ENCODE results near the gene TLL1.

TLL1 gene

GRCh38 chr4:165928601-165929000 lies 55.6 kb downstream of the TLL1 start:
- ChIA-PET CTCF (interaction anchor here (1.0 kb wide), 1 partner anchor 13 kb away, joined by 3 read pairs; no protein-coding TSS in a partner anchor), POLR2A (no interaction called here)
- TF ChIP-seq HDGF (IDR thresholded peaks at IDR 0.05; ENCODE audit: borderline replicate concordance) = no peak
- DNase-seq (ENCODE audit: extremely low spot score) = no peak

GRCh38 chr4:165929662-165930061 lies 56.6 kb downstream of the TLL1 start:
- TF ChIP-seq TARDBP (IDR thresholded peaks at IDR 0.05) (no peak), FOXM1 (IDR thresholded peaks at IDR 0.05; ENCODE audit: borderline replicate concordance) (no peak), ZNF384 (IDR thresholded peaks at IDR 0.05) (no peak), FOXA1 (IDR thresholded peaks at IDR 0.05) (no peak), BHLHE40 (IDR thresholded peaks at IDR 0.05; ENCODE audit: borderline replicate concordance) (no peak), FOXK2 (IDR thresholded peaks at IDR 0.05) (no peak), HDGF (IDR thresholded peaks at IDR 0.05; ENCODE audit: borderline replicate concordance) (no peak), SP1 (IDR thresholded peaks at IDR 0.05) (no peak), NFRKB (IDR thresholded peaks at IDR 0.05) (no peak), ELF4 (IDR thresholded peaks at IDR 0.05) (no peak), LEF1 (IDR thresholded peaks at IDR 0.05; ENCODE audit: borderline replicate concordance) (no peak), ARNT (IDR thresholded peaks at IDR 0.05) (no peak), L3MBTL2 (conservative IDR thresholded peaks at IDR 0.05) (no peak), SUZ12 (IDR thresholded peaks at IDR 0.05) (no peak), PKNOX1 (IDR thresholded peaks at IDR 0.05) (no peak), CTBP1 (IDR thresholded peaks at IDR 0.05; ENCODE audit: borderline replicate concordance) (no peak)
- no peak for DNase-seq (ENCODE audit: extremely low spot score)
- ChIA-PET CTCF (interaction anchor here (0.6 to 0.7 kb wide), 2 partner anchors 126 to 1420 kb away, joined by 3 read pairs; no protein-coding TSS in a partner anchor), POLR2A (no interaction called here)

GRCh38 chr4:165931741-165932140 lies 58.7 kb downstream of the TLL1 start:
- no peak for TF ChIP-seq CTBP1 (IDR thresholded peaks at IDR 0.05; ENCODE audit: borderline replicate concordance)
- CTCF ChIA-PET = no interaction called here
- POLR2A ChIA-PET = no interaction called here
- no peak for DNase-seq (ENCODE audit: extremely low spot score)

- no peak for DNase-seq (ENCODE audit: extremely low spot score)
- ChIA-PET CTCF (no interaction called here), POLR2A (no interaction called here)
- no peak for TF ChIP-seq ELF4 (IDR thresholded peaks at IDR 0.05)
- no peak for TF ChIP-seq FOXA1 (IDR thresholded peaks at IDR 0.05)
- TF ChIP-seq NFRKB (IDR thresholded peaks at IDR 0.05) = no peak
- no peak for TF ChIP-seq CTBP1 (IDR thresholded peaks at IDR 0.05; ENCODE audit: borderline replicate concordance)
- no peak for TF ChIP-seq TARDBP (IDR thresholded peaks at IDR 0.05)
- no peak for TF ChIP-seq HDGF (IDR thresholded peaks at IDR 0.05; ENCODE audit: borderline replicate concordance)
- no peak for TF ChIP-seq BHLHE40 (IDR thresholded peaks at IDR 0.05; ENCODE audit: borderline replicate concordance)
- no peak for TF ChIP-seq ZNF384 (IDR thresholded peaks at IDR 0.05)
- no peak for TF ChIP-seq FOXM1 (IDR thresholded peaks at IDR 0.05; ENCODE audit: borderline replicate concordance)
- no peak for TF ChIP-seq SUZ12 (IDR thresholded peaks at IDR 0.05)
- no peak for TF ChIP-seq LEF1 (IDR thresholded peaks at IDR 0.05; ENCODE audit: borderline replicate concordance)
- no peak for TF ChIP-seq FOXK2 (IDR thresholded peaks at IDR 0.05)
- no peak for TF ChIP-seq PKNOX1 (IDR thresholded peaks at IDR 0.05)
- no peak for TF ChIP-seq SP1 (IDR thresholded peaks at IDR 0.05)
- no peak for TF ChIP-seq ARNT (IDR thresholded peaks at IDR 0.05)
- TF ChIP-seq L3MBTL2 (conservative IDR thresholded peaks at IDR 0.05) = no peak
Measured at GRCh38 chr4:165944900-165945299, 71.9 kb downstream of the TLL1 start.

- DNase-seq (ENCODE audit: extremely low spot score) = no peak
- POLR2A ChIA-PET = no interaction called here
- TF ChIP-seq FOXM1 (IDR thresholded peaks at IDR 0.05; ENCODE audit: borderline replicate concordance) = no peak
- no peak for TF ChIP-seq TARDBP (IDR thresholded peaks at IDR 0.05)
- TF ChIP-seq PKNOX1 (IDR thresholded peaks at IDR 0.05) = no peak
- no peak for TF ChIP-seq FOXK2 (IDR thresholded peaks at IDR 0.05)
- no peak for TF ChIP-seq ARNT (IDR thresholded peaks at IDR 0.05)
- no peak for TF ChIP-seq LEF1 (IDR thresholded peaks at IDR 0.05; ENCODE audit: borderline replicate concordance)
- no peak for TF ChIP-seq ZNF384 (IDR thresholded peaks at IDR 0.05)
- CTCF ChIA-PET = no interaction called here
Measured at GRCh38 chr4:165945991-165946390, 73.0 kb downstream of the TLL1 start.

- CTCF ChIA-PET = no interaction called here
- TF ChIP-seq NFRKB (IDR thresholded peaks at IDR 0.05) = no peak
- no peak for TF ChIP-seq FOXA1 (IDR thresholded peaks at IDR 0.05)
- no peak for TF ChIP-seq FOXM1 (IDR thresholded peaks at IDR 0.05; ENCODE audit: borderline replicate concordance)
- TF ChIP-seq BHLHE40 (IDR thresholded peaks at IDR 0.05; ENCODE audit: borderline replicate concordance) = no peak
- no peak for TF ChIP-seq ZNF384 (IDR thresholded peaks at IDR 0.05)
- TF ChIP-seq PKNOX1 (IDR thresholded peaks at IDR 0.05) = no peak
- no peak for TF ChIP-seq SP1 (IDR thresholded peaks at IDR 0.05)
- no peak for TF ChIP-seq L3MBTL2 (conservative IDR thresholded peaks at IDR 0.05)
- no peak for TF ChIP-seq TARDBP (IDR thresholded peaks at IDR 0.05)
- no peak for TF ChIP-seq CTBP1 (IDR thresholded peaks at IDR 0.05; ENCODE audit: borderline replicate concordance)
- no peak for TF ChIP-seq HDGF (IDR thresholded peaks at IDR 0.05; ENCODE audit: borderline replicate concordance)
- POLR2A ChIA-PET = no interaction called here
- no peak for DNase-seq (ENCODE audit: extremely low spot score)
Measured at GRCh38 chr4:165947019-165947418, 74.0 kb downstream of the TLL1 start.
